Gastroesophageal sphincter (tissue), 3 donors: ENCODE data around the gene NFYC.

Experiments used
- CTCF ChIP-seq, 4 experiments: fragments of 200-600 bp in 2 of 4; fragments of 450-650 bp in 2 of 4; sonication (generic) in 1 of 4; IDR thresholded peaks; one replicate each; pipeline ENCODE4 v1.5.1; 2017 to 2019; ENCODE audit warnings: antibody characterized with exemption in 4 of 4, mild to moderate bottlenecking in 2 of 4, moderate library complexity in 2 of 4
- EP300 ChIP-seq: sonication (generic); formaldehyde crosslinking; IDR thresholded peaks from one replicate; pipeline ENCODE4 v1.6.1; 2017; ENCODE audit warnings: antibody characterized with exemption, mild to moderate bottlenecking
- POLR2A ChIP-seq, 2 donors: fragments of 450-650 bp; IDR thresholded peaks; one replicate each; pipeline ENCODE4 v1.6.1; 2017; ENCODE audit warnings: antibody characterized with exemption in 2 of 2, mild to moderate bottlenecking in 2 of 2, moderate library complexity in 1 of 2
- POLR2AphosphoS5 ChIP-seq: sonication (generic); formaldehyde crosslinking; IDR thresholded peaks from one replicate; pipeline ENCODE4 v1.6.1; 2017; ENCODE audit warnings: antibody characterized with exemption

- no peak for TF ChIP-seq CTCF (IDR thresholded peaks at IDR 0.05)
- TF ChIP-seq POLR2AphosphoS5: no peak
- TF ChIP-seq POLR2A (IDR thresholded peaks at IDR 0.05): no peak
- TF ChIP-seq EP300: no peak
Measured at GRCh38 chr1:40653851-40654537, 37.5 kb upstream of the NFYC start.
